ENCODE results near the gene BAIAP2.

DNA sequence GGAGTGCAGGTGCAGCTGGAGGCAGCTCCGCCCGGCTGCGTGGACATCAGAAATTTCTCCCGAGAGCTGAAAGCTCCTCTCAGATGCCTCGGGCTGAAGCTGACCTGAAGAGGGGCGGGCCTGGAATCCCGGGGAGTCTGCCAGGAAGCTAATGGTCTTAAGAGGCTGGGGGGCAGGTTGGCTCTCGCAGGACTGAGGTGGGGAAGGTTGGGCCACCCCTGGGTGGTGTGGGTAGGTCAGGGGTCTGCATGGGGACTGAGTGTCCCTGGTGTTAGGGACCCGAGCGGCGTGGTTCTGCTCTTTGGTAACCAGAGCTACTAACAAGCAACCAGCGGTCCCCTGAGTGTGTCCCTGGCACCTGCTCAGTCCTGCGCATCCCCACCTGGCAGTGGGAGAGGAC is 39.8 kb upstream of the BAIAP2 start:
- TF ChIP-seq, protein P1, sequence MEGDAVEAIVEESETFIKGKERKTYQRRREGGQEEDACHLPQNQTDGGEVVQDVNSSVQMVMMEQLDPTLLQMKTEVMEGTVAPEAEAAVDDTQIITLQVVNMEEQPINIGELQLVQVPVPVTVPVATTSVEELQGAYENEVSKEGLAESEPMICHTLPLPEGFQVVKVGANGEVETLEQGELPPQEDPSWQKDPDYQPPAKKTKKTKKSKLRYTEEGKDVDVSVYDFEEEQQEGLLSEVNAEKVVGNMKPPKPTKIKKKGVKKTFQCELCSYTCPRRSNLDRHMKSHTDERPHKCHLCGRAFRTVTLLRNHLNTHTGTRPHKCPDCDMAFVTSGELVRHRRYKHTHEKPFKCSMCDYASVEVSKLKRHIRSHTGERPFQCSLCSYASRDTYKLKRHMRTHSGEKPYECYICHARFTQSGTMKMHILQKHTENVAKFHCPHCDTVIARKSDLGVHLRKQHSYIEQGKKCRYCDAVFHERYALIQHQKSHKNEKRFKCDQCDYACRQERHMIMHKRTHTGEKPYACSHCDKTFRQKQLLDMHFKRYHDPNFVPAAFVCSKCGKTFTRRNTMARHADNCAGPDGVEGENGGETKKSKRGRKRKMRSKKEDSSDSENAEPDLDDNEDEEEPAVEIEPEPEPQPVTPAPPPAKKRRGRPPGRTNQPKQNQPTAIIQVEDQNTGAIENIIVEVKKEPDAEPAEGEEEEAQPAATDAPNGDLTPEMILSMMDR (IDR thresholded peaks at IDR 0.05; ENCODE audit: low read length) = no peak
- no peak for TF ChIP-seq EZH2 (optimal IDR thresholded peaks at IDR 0.05; ENCODE audit: low read depth, low read length)
